ENCODE measurements around the gene SLC25A18.

Gene SLC25A18

DNA sequence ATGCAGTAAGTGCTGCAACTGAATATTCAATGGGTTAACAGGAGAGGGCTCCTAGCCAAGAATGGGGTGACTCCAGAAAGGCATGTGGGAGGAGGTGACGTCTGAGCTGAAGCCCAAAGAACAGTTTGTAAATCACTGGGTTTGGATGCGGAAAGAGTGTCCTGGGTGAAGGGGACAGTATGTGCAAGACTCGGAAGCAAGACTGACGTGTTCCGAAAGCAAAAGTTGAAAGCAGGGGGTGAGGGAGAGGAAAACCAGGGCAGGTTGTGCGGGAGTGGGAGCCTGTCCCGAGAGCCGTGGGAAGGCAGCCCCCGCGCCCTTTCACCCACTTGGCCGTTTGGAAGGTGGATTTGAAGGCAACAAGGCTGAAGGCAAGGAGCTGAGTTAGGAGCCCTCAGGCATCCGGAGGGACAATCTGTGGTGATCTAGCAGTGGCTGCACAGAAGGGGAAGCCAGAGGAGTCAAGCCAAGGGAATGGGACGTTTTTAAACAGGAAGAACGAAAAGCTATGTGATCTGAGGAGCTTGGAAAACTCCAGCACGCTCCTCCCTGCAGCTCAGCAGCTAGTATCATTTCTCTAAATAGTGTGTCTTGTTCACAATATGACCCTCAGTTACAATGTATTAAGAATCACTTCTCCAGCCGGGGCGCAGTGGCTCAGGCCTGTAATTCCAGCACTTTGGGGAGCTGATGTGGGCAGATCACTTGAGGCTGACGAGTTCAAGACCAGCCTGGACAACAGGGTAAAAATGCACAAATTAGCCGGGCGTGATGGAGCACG, 7.7 kb downstream of the SLC25A18 start:
- DNase-seq: no peak

DNA sequence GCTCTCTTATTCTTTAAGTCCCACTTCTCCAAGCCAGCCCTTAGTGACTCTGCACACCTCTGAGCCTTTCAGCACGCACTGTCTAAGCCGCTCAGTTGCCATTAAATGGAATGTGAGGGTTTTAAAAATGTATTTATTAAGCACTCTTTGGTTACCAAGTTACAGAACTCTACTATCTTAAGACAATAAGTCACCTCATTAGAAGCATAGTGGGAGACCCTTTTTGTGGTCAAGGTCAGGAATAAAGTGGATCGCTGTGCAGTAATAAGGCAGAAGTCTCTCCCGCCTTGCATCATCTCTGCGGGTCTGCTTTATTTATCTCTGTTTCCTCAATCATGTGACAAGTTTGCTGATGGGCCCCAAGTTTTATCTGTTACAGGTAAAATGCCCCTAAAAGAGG, 11.9 kb downstream of the SLC25A18 start:
- DNase-seq: no peak

DNA sequence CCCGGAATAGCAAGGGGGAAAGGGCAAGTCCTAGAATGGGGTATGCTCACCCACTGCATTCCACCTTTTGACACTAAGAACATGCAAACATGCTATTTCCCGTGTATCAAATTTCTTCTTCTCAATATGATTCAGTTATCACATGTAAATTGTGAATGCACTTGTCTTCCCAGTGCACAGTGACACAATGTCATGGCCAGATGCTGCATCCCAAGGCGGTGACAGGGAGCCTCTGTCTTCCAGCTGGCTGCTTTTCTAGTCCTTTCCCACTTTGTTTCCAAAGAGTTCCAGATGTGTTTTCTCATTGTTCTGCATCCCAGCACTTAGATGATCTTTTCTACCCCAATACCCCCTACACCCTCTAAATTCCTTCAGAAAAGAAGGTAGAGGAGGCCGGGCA, 12.4 kb downstream of the SLC25A18 start:
- DNase-seq: no peak

DNA sequence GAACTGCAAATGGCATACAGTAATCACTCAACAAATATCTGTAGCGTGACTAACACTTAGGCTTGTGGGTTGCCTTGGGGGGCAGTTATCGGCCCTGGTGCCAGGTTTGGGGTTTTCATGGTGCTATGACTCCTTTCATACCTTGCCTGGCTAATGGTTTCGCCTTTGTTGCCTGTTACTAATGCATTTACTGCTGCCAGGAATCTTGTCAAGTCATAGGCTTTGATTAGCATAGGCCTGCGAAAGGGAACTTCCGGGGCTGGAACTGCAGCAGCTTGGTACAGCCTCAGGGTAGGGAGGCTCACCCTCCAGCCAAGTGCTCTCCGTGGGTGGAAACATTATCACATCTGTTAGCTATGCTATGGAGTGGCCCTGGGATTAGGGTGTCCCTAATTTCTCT, 13.2 kb downstream of the SLC25A18 start:
- DNase-seq: peak in 1 of 2 experiments; percentile 54

DNA sequence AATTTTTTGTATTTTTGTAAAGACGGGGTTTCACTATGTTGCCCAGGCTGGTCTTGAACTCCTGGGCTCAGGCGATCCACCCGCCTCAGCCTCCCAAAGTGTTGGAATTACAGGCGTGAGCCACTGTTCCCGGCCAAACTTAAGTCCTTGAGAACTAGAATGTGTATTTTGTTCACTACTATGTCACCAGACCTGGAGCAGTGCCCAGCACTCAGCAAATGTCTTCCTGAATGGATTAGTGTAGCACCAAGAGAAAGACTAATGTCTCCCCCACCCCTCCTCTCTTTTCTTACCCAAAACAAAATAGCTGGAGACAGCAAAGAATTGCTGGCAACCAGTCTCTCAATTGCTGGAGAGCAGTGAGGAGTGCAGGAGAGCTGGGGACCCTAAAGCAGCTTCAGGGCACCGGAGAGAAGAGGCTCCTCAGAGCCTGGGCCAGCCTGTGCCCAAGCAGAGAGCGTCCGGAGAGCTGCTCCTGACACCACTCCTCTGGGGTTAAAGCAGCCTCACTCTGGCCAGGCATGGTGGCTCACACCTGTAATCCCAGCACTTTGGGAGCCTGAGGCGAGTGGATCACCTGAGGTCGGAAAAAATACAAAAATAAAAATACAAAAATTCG, 14.9 kb downstream of the SLC25A18 start:
- peak in 1 of 2 experiments; percentile 37 for DNase-seq

DNA sequence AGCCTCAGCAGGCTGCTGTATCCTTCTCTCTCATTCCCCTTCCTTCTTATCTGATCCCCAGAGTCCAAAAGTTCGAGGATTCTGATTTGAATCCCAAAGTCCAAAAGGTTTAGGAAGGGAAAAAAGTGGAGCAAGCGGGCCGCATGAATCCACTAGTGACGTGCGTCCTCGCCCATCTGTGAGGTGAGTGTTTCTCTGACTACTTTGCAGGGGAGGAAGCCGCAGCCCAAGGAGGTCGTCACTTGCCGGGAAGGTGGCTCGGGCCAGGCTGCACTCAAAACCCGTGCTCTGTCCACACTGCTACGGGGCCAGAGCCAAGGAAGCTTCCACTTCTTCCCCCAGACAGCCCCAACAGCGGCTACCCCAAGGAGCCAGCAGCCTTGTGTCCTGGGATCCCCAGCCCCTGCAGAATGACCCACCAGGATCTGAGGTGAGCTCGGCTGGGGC, 16.3 kb downstream of the SLC25A18 start:
- DNase-seq: no peak

DNA sequence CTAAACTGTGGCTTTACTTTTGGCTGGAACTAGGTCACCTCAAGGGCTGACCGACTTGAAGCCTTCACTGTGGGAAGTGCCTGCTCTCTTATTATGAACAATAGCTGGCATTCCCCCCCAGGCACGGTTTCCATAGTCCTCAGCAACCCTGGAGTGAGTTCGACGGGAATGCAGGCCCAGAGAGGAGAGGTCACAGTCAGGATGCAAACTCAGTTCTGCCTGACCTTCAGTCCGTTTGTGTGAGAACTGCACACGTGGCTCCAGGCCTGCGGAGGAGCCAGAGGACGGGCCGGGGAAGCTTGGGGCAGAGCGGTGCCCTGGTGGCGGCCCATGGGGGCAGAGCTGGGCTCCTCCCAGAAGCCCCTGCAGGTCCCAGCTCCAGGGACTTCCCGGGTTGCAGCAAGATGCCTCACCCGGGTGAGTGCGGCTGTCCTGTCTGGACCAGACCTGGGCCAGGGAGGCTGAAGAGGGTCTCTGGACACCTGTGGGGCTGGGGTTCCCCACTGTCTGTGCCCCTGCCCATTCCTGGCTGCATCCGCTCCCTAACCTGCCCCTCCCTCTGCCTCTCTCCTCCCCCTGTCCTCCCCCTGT, 17.2 kb downstream of the SLC25A18 start:
- DNase-seq: no peak

DNA sequence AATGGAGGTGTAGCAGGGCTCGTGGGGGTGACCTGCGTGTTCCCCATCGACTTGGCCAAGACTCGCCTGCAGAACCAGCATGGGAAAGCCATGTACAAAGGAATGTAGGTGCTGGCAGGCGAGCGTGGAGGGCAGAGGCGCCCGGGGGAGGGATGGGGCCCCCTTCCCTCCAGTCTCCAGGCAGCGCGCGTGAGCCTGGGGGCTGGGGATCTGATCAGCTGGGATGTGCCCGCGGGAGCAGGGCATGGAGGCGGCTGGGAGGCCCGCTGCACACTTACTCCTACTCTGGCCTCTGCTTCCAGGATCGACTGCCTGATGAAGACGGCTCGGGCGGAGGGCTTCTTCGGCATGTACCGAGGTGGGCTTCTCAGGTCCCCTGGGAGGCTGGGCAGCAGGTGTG, 17.8 kb downstream of the SLC25A18 start:
- no peak for DNase-seq

DNA sequence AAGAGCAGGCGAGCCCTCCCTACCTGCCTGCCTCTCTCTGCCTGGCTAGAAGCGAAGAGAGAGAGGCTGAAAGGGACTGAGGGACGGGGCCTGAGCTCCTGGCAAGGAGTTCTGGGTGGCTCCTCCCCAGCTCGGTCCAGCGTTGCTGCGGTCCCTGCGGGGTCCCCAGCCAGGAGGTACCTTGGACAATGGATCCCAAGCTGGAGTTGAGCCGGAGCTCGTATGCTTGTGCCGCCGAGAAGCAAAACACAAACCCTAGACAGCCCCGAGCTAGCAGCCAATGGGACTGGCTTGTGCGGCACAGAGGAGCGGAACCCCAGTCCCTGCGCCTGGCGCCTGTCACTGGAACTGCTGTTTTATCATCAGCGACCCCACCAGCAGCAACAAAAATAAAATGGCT, 18.3 kb downstream of the SLC25A18 start:
- DNase-seq: no peak

DNA sequence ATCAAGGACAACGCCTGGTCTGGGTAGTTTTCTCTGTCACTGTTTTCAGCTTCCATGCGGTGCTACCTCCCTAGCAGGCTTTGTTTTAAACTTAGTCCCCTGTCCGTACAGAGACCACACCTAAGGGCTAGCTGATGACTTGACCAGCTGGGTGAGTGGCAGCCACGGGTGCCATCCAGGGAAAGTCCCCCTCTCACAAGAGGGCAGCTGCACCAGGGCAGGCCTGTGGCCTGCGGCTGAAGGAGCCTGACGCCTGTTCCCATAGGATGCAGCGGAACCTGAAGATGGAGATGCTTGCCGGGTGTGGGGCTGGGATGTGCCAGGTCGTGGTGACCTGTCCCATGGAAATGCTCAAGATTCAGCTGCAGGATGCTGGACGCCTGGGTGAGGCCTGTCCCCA, 19.9 kb downstream of the SLC25A18 start:
- no peak for DNase-seq

DNA sequence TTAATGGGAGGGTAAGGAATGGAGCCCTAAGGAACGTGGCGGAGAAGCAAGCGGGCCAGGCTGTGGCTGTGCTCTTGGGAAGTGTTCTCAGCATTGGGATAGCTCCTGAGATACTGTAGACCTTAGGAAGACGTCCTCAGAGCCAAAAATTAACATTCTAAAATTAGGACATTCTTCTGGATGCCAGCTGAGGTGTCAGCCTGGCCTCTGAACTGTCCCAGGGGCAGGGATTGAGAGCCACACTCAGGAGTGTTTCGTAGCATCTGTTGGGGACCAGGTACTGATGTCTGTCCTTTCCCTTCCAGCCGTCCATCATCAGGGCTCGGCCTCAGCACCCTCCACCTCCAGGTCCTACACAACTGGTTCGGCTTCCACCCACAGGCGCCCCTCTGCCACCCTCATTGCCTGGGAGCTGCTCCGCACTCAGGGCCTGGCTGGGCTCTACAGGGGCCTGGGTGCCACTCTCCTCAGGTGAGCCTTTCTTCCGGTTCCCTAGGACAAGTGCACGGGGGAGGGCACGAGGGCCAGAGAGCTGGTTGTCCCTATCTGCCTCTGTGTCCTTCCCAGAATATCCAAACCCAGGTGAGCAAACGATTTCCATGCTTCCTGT, 23.6 kb downstream of the SLC25A18 start:
- no peak for DNase-seq

DNA sequence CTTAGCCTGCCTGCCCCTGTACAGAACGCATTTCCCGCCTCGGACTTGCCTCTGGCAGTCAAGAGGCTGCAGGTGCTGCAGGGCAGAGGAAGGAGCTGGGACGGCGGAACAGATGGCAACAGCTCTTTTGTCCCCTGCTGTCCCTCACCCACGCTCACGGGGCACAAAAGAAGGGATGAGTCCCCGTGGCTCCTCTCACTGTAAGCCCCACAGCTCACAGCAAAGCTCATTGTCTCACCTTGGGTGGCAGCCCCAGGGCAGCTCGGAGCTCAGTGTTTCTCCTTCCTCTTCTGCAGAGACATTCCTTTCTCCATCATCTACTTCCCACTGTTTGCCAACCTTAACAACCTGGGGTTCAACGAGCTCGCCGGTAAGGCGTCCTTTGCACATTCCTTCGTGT, 24.3 kb downstream of the SLC25A18 start:
- no peak for DNase-seq

DNA sequence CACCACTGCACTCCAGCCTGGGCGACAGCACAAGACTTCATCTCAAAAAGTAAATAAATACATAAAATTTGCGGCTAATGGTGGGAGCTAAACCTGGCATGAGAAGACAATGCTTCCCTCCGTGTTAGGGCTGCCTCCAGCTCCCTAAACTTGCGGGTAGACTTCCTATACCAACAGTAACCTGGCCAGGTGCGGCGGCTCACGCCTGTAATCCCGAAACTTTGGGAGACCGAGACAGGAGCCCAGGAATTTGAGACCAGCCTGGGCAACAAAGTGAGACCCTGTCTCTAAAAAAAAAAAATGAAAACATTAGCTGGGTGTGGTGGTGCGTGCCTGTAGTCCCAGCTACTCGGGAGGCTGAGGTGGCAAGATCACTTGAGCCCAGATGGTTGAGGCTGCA, 25.3 kb downstream of the SLC25A18 start:
- no peak for DNase-seq

DNA sequence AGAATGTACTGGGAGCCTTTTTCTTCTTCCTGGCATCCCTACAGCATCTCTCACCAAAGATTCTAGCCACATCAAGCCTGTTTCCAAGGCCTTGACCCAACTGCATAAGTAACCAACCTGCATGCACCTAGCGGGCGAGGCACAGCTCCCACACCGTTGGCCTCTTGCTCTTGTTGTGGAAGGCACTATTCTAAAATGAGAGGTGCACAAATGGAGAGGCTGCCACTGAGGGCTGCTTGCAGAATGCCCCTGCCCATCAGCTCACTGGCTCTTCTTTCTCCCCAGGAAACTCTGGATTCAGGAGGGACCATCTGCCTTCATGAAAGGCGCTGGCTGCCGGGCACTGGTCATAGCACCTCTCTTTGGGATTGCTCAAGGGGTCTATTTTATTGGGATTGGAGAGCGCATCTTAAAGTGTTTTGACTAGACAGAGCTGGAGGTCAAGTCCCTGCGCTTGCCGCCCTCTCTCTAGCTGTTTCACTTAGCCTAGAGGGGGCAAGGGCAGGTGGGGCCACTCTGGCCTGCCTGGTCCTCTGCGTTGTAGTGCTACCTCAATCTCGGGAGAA, 26.6 kb downstream of the SLC25A18 start:
- no peak for DNase-seq

DNA sequence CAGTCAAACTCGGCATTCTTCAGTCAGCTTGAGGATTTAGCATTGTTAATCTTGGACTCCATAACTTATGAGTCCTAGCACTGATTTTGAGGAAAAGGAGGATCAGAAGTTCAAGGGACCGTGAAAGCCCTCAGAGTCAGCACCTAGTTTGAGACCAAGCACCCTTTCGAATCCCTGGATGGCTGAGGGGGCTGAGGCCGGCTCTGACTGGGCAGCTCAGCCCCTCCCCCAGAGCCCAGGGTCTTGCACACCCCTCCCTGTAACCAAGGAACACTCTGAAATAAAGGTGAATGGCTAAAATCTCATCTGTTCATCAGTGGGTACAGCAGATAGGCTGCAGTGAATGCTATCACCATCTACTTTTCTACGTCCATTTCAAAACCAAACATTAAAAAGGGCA, 27.3 kb downstream of the SLC25A18 start:
- DNase-seq: no peak

DNA sequence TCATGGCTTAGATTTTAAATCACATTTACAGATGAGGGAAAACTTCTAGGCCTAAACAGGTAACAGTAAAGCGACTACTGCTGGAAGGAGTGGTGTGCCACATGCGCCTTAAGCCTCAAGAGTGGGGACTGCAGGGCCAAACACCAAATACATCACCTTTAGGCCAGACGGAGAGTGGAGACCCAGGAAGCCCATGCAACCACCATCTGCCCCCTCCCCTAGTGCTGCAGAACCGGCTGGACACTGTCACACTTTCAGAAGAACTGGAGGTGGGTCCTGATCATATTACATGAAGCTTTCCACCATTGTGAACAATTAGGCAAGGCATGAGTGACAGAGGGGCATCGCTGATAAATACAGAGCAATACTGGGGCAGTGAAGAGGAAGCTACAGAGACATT, 28.9 kb downstream of the SLC25A18 start:
- no peak for DNase-seq

DNA sequence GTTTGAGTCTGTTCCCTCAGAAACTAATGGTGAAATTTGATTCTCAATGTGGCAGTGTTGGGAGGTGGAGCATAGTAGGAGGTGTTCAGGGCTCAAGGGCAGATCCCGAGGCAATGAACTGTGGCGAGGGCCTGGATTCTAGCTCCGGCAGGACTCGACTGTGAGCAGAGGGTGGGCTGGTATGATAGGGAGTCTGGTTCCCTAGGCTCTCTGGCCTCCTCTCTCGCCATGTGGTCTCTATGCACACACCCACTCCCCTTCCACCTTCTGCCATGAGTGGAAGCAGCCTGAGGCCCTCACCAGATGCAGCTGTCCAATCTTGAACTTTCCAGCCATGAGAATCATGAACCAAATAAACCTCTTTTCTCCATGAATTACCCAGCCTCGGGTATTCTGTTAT, 32.9 kb downstream of the SLC25A18 start:
- no peak for DNase-seq

DNA sequence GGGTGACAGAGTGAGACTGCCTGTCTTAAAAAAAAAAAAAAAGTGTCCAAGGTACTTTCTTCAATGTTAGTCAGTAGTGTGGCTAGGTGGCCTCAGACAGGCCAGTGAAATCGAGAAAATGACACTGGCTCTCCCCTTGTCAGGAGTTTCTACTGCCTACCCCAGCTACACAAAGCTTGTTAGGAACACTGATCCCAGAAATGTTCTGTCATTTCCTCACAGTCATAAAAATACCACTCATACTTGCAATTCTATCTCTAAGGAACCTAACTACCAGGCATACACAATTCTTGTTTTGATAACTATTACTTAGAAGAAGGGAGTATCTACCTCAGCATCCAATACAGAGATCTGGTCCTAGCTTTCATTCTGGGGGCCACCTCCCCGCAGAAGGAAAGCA, 33.9 kb downstream of the SLC25A18 start:
- DNase-seq: no peak

DNA sequence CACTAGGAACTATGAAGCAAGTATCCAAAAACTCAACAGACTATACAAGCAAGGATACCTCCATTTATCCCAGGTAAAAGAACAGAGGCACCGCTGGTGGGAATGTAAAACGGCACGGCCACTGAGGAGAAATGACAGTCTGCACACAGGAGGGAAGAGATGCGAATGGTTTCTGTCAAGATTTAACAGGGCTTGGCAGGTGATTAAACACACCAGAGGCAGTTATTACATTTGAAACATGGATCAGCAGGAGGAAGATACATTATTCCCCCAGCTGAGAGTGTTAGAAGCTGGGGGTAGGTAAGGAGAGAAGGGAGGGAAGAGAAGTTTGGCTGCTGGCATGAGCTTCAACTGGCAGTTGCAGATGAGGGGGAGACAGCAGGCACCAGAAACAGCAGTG, 35.0 kb downstream of the SLC25A18 start:
- DNase-seq: no peak

DNA sequence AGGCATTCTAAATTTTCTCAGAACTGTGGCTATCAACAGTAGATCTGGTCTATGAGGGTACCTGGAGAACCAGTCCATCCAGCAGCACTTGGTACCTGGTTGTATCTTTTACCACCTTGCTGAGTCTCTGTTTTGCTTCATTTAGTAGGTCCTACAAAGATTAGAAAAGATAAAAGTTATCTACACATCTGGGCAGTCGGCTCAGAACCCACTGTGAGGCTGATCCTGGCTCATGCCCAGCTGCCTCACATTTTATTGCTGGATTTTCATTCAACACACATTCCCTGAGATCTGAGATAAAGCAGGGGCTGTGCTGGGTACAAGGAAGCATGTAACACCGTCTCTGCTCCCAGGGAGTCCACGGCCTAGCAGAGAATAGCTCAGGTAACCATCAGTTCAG, 37.7 kb downstream of the SLC25A18 start:
- no peak for DNase-seq

DNA sequence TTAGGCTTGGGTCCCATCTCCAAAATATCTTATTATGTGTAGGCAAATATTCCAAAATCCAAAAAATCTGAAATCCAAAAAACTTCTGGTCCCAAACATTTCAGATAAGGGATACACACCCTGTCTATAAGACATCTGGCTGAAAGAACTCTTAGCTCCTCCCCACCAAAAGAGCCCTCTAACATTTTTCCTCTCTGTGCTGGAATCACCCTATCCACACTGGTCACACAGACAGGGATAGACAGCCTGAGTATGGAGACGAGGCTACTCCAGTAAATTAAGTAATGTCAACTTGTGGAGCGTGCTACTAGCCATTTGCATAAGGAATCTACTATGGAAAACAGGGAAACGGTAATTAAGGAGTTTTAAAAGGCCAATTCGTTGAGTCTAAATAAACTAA, 40.4 kb downstream of the SLC25A18 start:
- no peak for DNase-seq

DNA sequence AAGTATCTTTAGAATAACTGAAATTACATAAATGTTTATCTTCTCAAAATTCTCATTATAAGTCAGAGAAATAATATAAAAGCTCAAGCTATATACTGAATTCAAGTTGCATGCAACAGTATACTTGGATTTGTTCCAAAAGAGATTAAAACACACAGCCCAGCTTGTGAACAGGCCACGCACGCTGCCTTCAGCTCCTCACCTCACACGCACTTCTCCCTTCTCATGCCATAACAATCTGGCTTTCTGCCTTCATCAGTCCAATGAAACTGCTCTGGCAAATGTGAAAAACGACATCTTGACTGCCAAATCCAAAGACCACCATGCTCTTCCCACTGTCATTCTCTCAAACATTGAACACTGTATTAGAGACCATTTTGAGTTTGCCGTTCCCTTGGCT, 43.2 kb downstream of the SLC25A18 start:
- DNase-seq: peak in 1 of 2 experiments; percentile 8

DNA sequence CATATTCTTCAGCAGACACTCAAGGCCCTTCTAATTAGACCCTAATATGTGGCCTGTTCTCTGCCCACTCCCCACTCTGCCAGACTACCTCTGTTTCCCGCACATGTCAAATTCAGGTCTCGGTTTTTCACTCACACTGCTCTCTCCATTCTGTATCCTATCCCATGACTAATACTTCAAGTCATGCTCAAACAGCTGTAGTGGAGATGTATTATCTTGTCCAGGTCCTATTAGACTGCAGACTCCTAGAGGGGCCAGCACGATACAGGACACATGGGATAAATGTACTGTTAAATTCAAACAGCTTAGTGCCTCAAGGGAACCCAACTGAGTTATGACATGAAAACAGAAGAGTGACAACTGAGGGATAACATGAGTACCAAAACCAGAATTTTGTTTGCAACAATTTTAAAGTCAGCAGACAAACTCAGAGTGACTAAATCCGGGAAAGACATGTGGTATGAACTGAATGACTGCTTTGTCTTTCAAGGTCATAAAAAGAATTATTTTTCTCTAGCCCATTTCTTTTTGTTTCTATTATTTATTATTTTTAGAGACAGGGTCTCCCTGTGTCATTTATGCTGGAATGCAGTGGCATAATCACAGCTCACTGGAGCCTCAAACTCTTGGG, 44.7 kb downstream of the SLC25A18 start:
- no peak for DNase-seq

Measured in NCI-H446 (cell line).